ENCODE results near the gene GNPAT.

The GNPAT gene

GRCh38 chr1:231274119-231274825, 33.3 kb downstream of the GNPAT start:
- Histone ChIP-seq H3K9me3 (ENCODE audit: control insufficient read depth in 1 of 2, low read length in 2 of 2) (no peaks in the 10 kb centered on the region), H3K4me1 (ENCODE audit: control insufficient read depth in 1 of 2, insufficient read depth in 2 of 2, low read length in 2 of 2) (peaks cover 0 to 5% of the 10 kb centered on the region in 2 donors), H3K4me3 (ENCODE audit: low read depth in 1 of 2, low read length in 2 of 2) (no peak overlapping the region), H3K9ac (ENCODE audit: low read depth in 1 of 2, low read length in 2 of 2) (no peak overlapping the region), H3K36me3 (ENCODE audit: control insufficient read depth in 1 of 2, insufficient read depth in 2 of 2, low read length in 2 of 2) (peaks cover 21 to 68% of the 10 kb centered on the region in 2 donors), H3K27ac (ENCODE audit: low read depth, low read length) (no peak overlapping the region), H3K27me3 (ENCODE audit: control insufficient read depth in 1 of 2, insufficient read depth in 2 of 2, low read length in 2 of 2) (no peaks in the 10 kb centered on the region)

GRCh38 chr1:231278100-231278790, 37.2 kb downstream of the GNPAT start:
- Histone ChIP-seq H3K9ac (ENCODE audit: low read depth in 1 of 2, low read length in 2 of 2) (no peak overlapping the region), H3K4me1 (ENCODE audit: control insufficient read depth in 1 of 2, insufficient read depth in 2 of 2, low read length in 2 of 2) (no peaks in the 10 kb centered on the region), H3K27ac (ENCODE audit: low read depth, low read length) (no peak overlapping the region), H3K27me3 (ENCODE audit: control insufficient read depth in 1 of 2, insufficient read depth in 2 of 2, low read length in 2 of 2) (no peaks in the 10 kb centered on the region), H3K36me3 (ENCODE audit: control insufficient read depth in 1 of 2, insufficient read depth in 2 of 2, low read length in 2 of 2) (peaks cover 17 to 44% of the 10 kb centered on the region in 2 donors), H3K9me3 (ENCODE audit: control insufficient read depth in 1 of 2, low read length in 2 of 2) (no peaks in the 10 kb centered on the region), H3K4me3 (ENCODE audit: low read depth in 1 of 2, low read length in 2 of 2) (no peak overlapping the region)

GRCh38 chr1:231279081-231279480, 38.1 kb downstream of the GNPAT start:
- no peak overlapping the region for H3K27ac ChIP-seq (ENCODE audit: low read depth, low read length)
- no peaks in the 10 kb centered on the region for H3K27me3 ChIP-seq (ENCODE audit: control insufficient read depth in 1 of 2, insufficient read depth in 2 of 2, low read length in 2 of 2)
- H3K36me3 ChIP-seq (ENCODE audit: control insufficient read depth in 1 of 2, insufficient read depth in 2 of 2, low read length in 2 of 2), result peaks cover 10 to 38% of the 10 kb centered on the region in 2 donors
- H3K4me1 ChIP-seq (ENCODE audit: control insufficient read depth in 1 of 2, insufficient read depth in 2 of 2, low read length in 2 of 2), result no peaks in the 10 kb centered on the region
- no peaks in the 10 kb centered on the region for H3K9me3 ChIP-seq (ENCODE audit: control insufficient read depth in 1 of 2, low read length in 2 of 2)
- H3K4me3 ChIP-seq (ENCODE audit: low read depth in 1 of 2, low read length in 2 of 2), result no peak overlapping the region
- H3K9ac ChIP-seq (ENCODE audit: low read depth in 1 of 2, low read length in 2 of 2), result no peak overlapping the region

- Histone ChIP-seq H3K4me1 (ENCODE audit: control insufficient read depth in 1 of 2, insufficient read depth in 2 of 2, low read length in 2 of 2) (no peaks in the 10 kb centered on the region), H3K36me3 (ENCODE audit: control insufficient read depth in 1 of 2, insufficient read depth in 2 of 2, low read length in 2 of 2) (peaks cover 4 to 32% of the 10 kb centered on the region in 2 donors), H3K9ac (ENCODE audit: low read depth in 1 of 2, low read length in 2 of 2) (no peak overlapping the region), H3K27ac (ENCODE audit: low read depth, low read length) (no peak overlapping the region), H3K9me3 (ENCODE audit: control insufficient read depth in 1 of 2, low read length in 2 of 2) (no peaks in the 10 kb centered on the region), H3K27me3 (ENCODE audit: control insufficient read depth in 1 of 2, insufficient read depth in 2 of 2, low read length in 2 of 2) (no peaks in the 10 kb centered on the region), H3K4me3 (ENCODE audit: low read depth in 1 of 2, low read length in 2 of 2) (no peak overlapping the region)
These were observed 38.7 kb downstream of the GNPAT start for GRCh38 chr1:231279683-231280082.

- no peak overlapping the region for H3K4me3 ChIP-seq (ENCODE audit: low read depth in 1 of 2, low read length in 2 of 2)
- no peak overlapping the region for H3K9ac ChIP-seq (ENCODE audit: low read depth in 1 of 2, low read length in 2 of 2)
- H3K27me3 ChIP-seq (ENCODE audit: control insufficient read depth in 1 of 2, insufficient read depth in 2 of 2, low read length in 2 of 2), result no peaks in the 10 kb centered on the region
- no peak overlapping the region for H3K27ac ChIP-seq (ENCODE audit: low read depth, low read length)
- no peaks in the 10 kb centered on the region for H3K4me1 ChIP-seq (ENCODE audit: control insufficient read depth in 1 of 2, insufficient read depth in 2 of 2, low read length in 2 of 2)
- no peaks in the 10 kb centered on the region for H3K36me3 ChIP-seq (ENCODE audit: control insufficient read depth in 1 of 2, insufficient read depth in 2 of 2, low read length in 2 of 2)
- H3K9me3 ChIP-seq (ENCODE audit: control insufficient read depth in 1 of 2, low read length in 2 of 2), result no peaks in the 10 kb centered on the region
These were observed 43.4 kb downstream of the GNPAT start for GRCh38 chr1:231284441-231284840.

GRCh38 chr1:231286603-231287002, 45.6 kb downstream of the GNPAT start:
- no peak overlapping the region for H3K27ac ChIP-seq (ENCODE audit: low read depth, low read length)
- no peaks in the 10 kb centered on the region for H3K36me3 ChIP-seq (ENCODE audit: control insufficient read depth in 1 of 2, insufficient read depth in 2 of 2, low read length in 2 of 2)
- no peak overlapping the region for H3K4me3 ChIP-seq (ENCODE audit: low read depth in 1 of 2, low read length in 2 of 2)
- H3K9me3 ChIP-seq (ENCODE audit: control insufficient read depth in 1 of 2, low read length in 2 of 2), result no peaks in the 10 kb centered on the region
- no peak overlapping the region for H3K9ac ChIP-seq (ENCODE audit: low read depth in 1 of 2, low read length in 2 of 2)
- H3K4me1 ChIP-seq (ENCODE audit: control insufficient read depth in 1 of 2, insufficient read depth in 2 of 2, low read length in 2 of 2), result no peaks in the 10 kb centered on the region
- no peaks in the 10 kb centered on the region for H3K27me3 ChIP-seq (ENCODE audit: control insufficient read depth in 1 of 2, insufficient read depth in 2 of 2, low read length in 2 of 2)

GRCh38 chr1:231295938-231296337, 54.9 kb downstream of the GNPAT start:
- Histone ChIP-seq H3K36me3 (ENCODE audit: control insufficient read depth in 1 of 2, insufficient read depth in 2 of 2, low read length in 2 of 2) (no peaks in the 10 kb centered on the region), H3K4me1 (ENCODE audit: control insufficient read depth in 1 of 2, insufficient read depth in 2 of 2, low read length in 2 of 2) (no peaks in the 10 kb centered on the region), H3K4me3 (ENCODE audit: low read depth in 1 of 2, low read length in 2 of 2) (no peak overlapping the region), H3K27me3 (ENCODE audit: control insufficient read depth in 1 of 2, insufficient read depth in 2 of 2, low read length in 2 of 2) (no peaks in the 10 kb centered on the region), H3K9ac (ENCODE audit: low read depth in 1 of 2, low read length in 2 of 2) (no peak overlapping the region), H3K27ac (ENCODE audit: low read depth, low read length) (no peak overlapping the region), H3K9me3 (ENCODE audit: control insufficient read depth in 1 of 2, low read length in 2 of 2) (no peaks in the 10 kb centered on the region)

- no peak overlapping the region for H3K9ac ChIP-seq (ENCODE audit: low read depth in 1 of 2, low read length in 2 of 2)
- no peaks in the 10 kb centered on the region for H3K4me1 ChIP-seq (ENCODE audit: control insufficient read depth in 1 of 2, insufficient read depth in 2 of 2, low read length in 2 of 2)
- no peaks in the 10 kb centered on the region for H3K9me3 ChIP-seq (ENCODE audit: control insufficient read depth in 1 of 2, low read length in 2 of 2)
- no peak overlapping the region for H3K27ac ChIP-seq (ENCODE audit: low read depth, low read length)
- no peaks in the 10 kb centered on the region for H3K27me3 ChIP-seq (ENCODE audit: control insufficient read depth in 1 of 2, insufficient read depth in 2 of 2, low read length in 2 of 2)
- no peaks in the 10 kb centered on the region for H3K36me3 ChIP-seq (ENCODE audit: control insufficient read depth in 1 of 2, insufficient read depth in 2 of 2, low read length in 2 of 2)
- no peak overlapping the region for H3K4me3 ChIP-seq (ENCODE audit: low read depth in 1 of 2, low read length in 2 of 2)
These were observed 61.0 kb downstream of the GNPAT start for GRCh38 chr1:231301990-231302389.

- Histone ChIP-seq H3K27me3 (ENCODE audit: control insufficient read depth in 1 of 2, insufficient read depth in 2 of 2, low read length in 2 of 2) (no peaks in the 10 kb centered on the region), H3K4me1 (ENCODE audit: control insufficient read depth in 1 of 2, insufficient read depth in 2 of 2, low read length in 2 of 2) (no peaks in the 10 kb centered on the region), H3K36me3 (ENCODE audit: control insufficient read depth in 1 of 2, insufficient read depth in 2 of 2, low read length in 2 of 2) (no peaks in the 10 kb centered on the region), H3K9me3 (ENCODE audit: control insufficient read depth in 1 of 2, low read length in 2 of 2) (no peaks in the 10 kb centered on the region), H3K9ac (ENCODE audit: low read depth in 1 of 2, low read length in 2 of 2) (no peak overlapping the region), H3K27ac (ENCODE audit: low read depth, low read length) (no peak overlapping the region), H3K4me3 (ENCODE audit: low read depth in 1 of 2, low read length in 2 of 2) (no peak overlapping the region)
These were observed 69.5 kb downstream of the GNPAT start for GRCh38 chr1:231310391-231310934.

- Histone ChIP-seq H3K4me1 (ENCODE audit: control insufficient read depth in 1 of 2, insufficient read depth in 2 of 2, low read length in 2 of 2) (no peaks in the 10 kb centered on the region), H3K27ac (ENCODE audit: low read depth, low read length) (no peak overlapping the region), H3K9me3 (ENCODE audit: control insufficient read depth in 1 of 2, low read length in 2 of 2) (no peaks in the 10 kb centered on the region), H3K9ac (ENCODE audit: low read depth in 1 of 2, low read length in 2 of 2) (no peak overlapping the region), H3K27me3 (ENCODE audit: control insufficient read depth in 1 of 2, insufficient read depth in 2 of 2, low read length in 2 of 2) (no peaks in the 10 kb centered on the region), H3K36me3 (ENCODE audit: control insufficient read depth in 1 of 2, insufficient read depth in 2 of 2, low read length in 2 of 2) (no peaks in the 10 kb centered on the region), H3K4me3 (ENCODE audit: low read depth in 1 of 2, low read length in 2 of 2) (no peak overlapping the region)
These were observed 70.9 kb downstream of the GNPAT start for GRCh38 chr1:231311720-231312431.

All from duodenal mucosa (tissue), 2 donors.